NB4 (cell line): ENCODE measurements around the gene UBE2D2.

Experiments used
- DNase-seq: peaks from one replicate; pipeline ENCODE4 v3.0.0; 2010; ENCODE audit warnings: low read depth
- H3K4me3 ChIP-seq: one replicate; pipeline ENCODE4 v1.5.1; 2011; ENCODE audit warnings: mild to moderate bottlenecking, low read depth, low read length, moderate library complexity
- MYC ChIP-seq: IDR thresholded peaks from 2 replicates; pipeline ENCODE4 v1.6.1; 2011; ENCODE audit warnings: low read depth, low read length
- POLR2A ChIP-seq: IDR thresholded peaks from 2 replicates; pipeline ENCODE4 v1.6.1; 2011; ENCODE audit warnings: mild to moderate bottlenecking; ENCODE audit not compliant: insufficient read length; ENCODE audit errors: extremely low read depth
- TF ChIP-seq, protein P1 (sequence below): IDR thresholded peaks from 2 replicates; pipeline ENCODE4 v1.6.1; 2011; ENCODE audit warnings: low read depth, low read length
- TF ChIP-seq, protein P2 (sequence below): IDR thresholded peaks from one replicate; pipeline ENCODE4 v1.5.1; 2012; ENCODE audit warnings: low read depth, low read length

Gene UBE2D2

DNA sequence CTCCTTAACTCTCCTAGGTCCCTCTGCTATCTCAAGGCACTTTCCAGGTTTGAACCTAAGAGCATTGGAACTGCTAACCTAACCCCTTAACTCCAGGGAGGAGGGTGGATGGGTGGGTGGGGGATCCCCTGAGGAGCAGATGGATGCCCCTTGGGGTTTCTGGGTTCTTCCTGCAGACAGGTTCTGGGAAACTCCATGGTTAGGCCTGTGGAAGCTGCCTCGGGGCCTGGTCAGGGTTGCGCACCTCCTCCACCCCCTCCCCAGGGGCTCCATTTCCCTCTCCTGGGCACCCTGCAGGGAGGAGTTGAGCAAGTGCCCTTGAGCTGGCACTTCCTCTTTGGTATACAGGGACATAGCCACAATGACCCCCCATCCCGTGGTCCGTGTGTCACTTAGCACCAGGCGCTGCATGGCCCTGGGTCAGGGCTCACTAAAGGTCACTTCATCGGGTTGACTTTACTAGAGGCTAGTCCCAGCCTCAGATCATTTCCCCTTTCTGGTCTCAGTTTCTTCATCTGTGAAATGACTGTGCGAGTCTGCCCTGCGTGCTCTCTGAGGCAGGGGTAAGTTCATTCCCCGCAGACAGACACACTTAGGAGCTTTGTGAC is 103.1 kb downstream of the UBE2D2 start:
- peak; percentile 88 for TF ChIP-seq MYC
- no peak for TF ChIP-seq POLR2A
- TF ChIP-seq, protein P1, sequence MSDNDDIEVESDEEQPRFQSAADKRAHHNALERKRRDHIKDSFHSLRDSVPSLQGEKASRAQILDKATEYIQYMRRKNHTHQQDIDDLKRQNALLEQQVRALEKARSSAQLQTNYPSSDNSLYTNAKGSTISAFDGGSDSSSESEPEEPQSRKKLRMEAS = peak; percentile 72
- TF ChIP-seq, protein P2, sequence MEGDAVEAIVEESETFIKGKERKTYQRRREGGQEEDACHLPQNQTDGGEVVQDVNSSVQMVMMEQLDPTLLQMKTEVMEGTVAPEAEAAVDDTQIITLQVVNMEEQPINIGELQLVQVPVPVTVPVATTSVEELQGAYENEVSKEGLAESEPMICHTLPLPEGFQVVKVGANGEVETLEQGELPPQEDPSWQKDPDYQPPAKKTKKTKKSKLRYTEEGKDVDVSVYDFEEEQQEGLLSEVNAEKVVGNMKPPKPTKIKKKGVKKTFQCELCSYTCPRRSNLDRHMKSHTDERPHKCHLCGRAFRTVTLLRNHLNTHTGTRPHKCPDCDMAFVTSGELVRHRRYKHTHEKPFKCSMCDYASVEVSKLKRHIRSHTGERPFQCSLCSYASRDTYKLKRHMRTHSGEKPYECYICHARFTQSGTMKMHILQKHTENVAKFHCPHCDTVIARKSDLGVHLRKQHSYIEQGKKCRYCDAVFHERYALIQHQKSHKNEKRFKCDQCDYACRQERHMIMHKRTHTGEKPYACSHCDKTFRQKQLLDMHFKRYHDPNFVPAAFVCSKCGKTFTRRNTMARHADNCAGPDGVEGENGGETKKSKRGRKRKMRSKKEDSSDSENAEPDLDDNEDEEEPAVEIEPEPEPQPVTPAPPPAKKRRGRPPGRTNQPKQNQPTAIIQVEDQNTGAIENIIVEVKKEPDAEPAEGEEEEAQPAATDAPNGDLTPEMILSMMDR = no peak
- H3K4me3 ChIP-seq = no peak overlapping the region
- peak; percentile 98 for DNase-seq

DNA sequence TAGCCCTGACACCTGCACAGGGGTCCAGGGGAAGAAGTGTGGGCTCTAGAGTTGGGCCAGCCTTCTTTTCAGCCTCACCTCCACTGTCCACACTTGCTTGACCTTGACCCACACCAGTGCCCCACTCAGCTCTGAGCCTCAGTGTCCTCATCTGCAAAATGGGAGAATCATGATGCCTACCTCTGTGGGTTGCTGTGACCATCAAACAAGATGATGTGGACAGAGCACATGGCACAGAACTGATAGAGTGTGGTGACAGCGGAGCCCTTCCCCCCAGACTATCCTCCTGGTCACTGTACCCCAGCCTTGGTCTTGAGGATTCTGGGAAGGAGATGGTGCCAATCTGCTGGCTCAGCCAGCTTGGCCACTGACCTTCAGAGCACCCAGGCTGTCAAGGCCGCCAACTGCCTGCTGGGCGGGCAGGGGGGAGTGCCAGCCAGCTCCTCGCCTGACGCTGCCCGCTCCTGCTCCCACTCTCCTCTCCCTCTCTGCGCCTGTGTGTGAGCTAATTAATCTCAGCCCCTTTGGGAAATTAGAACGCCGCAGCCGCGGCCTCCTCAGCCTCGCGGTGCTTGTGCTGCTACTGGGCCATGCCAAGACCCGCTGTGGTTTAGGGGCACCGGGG is 103.7 kb downstream of the UBE2D2 start:
- no peak for DNase-seq
- no peak overlapping the region for H3K4me3 ChIP-seq
- TF ChIP-seq, protein P1 = peak; percentile 63
- TF ChIP-seq, protein P2 = no peak
- TF ChIP-seq MYC (0 out of 2 replicates have a peak, but pooled peaks have one; percentile 14), POLR2A (no peak)

DNA sequence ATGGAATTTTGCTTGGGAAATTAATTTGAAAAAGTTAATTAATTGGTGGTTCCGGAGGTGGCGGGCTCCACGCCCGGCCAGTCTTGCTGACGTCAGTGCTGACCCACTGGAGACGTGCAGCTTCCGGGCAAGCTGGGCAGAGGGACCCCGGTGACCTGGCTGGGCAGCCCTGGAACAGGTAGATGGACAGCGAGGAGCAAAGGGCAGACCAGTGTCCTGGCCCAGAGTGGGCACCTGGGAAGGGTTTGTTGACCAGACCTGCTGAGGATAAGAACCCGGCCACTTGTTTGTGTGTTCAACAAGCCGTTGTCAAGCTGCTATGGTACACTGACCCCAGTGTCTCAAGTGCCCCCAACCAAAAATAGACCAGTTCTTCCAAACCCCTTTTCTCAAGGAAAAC is 104.5 kb downstream of the UBE2D2 start:
- no peak overlapping the region for H3K4me3 ChIP-seq
- no peak for DNase-seq
- TF ChIP-seq, protein P1 = no peak
- no peak for TF ChIP-seq MYC
- no peak for TF ChIP-seq POLR2A
- TF ChIP-seq, protein P2 = no peak

DNA sequence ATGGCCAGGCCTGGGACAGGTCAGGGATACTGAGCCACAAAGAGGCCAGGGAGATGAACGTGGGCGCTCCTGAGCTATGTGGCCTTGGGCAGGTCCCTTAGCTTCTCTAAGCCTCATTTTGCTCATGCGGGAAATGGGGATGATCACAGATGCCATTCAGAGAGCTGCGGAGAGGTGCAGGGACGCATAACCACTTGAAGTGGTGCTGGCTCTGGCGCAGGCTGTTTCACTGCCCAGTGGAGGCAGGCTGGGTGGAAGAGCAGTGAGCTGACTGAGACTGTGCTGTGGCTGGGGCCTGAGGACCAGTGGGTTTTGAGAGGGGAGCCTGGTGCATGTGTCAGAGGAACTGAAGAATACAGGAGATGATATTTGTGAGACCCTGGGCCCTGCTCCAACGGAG is 105.4 kb downstream of the UBE2D2 start:
- TF ChIP-seq, protein P2 = no peak
- TF ChIP-seq, protein P1 = no peak
- TF ChIP-seq POLR2A (no peak), MYC (no peak)
- no peak overlapping the region for H3K4me3 ChIP-seq
- DNase-seq = no peak

DNA sequence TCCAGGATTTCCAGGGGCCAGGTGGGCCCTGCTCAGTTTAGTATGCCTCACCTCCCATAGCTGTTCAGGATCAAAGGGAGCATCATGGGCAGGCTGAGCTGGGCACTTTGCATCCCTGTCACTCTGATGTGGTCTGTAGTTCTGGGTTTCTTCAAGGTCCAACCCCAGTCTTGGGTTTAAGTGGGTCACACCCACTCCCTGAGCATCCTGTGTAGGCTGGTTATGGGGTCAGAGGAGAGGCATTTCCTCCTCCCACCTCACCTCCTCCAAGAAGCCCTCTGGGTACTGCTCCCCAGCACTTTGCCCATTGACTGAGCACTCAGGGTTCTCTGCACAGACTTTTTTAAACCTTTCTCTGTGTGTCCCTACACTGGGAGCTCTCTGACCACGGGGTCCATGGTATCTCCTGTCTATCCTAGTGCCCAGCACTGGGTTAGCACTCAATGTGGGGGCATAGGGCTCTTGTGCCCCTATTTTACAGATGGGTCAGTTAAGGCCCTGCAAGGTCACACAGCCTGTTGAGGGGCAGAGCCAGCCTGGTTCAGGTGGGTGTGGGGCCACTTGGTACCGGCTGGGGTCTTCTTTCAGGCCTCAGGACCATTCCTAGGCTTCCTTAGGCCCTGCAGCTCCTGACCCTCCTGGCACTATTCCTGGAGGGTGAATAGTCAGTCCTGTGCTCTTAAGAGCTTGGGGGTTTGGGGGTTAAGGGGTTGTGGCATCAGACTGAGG is 106.0 kb downstream of the UBE2D2 start:
- no peak for DNase-seq
- no peak overlapping the region for H3K4me3 ChIP-seq
- TF ChIP-seq, protein P1 = no peak
- TF ChIP-seq POLR2A (no peak), MYC (no peak)
- TF ChIP-seq, protein P2 = no peak
